GM06990 (cell line): ENCODE data around the gene LHX3.

Experiments
- DNase-seq: peaks from one replicate; pipeline ENCODE4 v3.0.0-alpha.2; 2011; ENCODE audit not compliant: insufficient read length; ENCODE audit errors: extremely low read depth
- H3K27me3 ChIP-seq: replicated peaks from 2 replicates; pipeline ENCODE4 v1.6.0; 2011; ENCODE audit warnings: low read length; ENCODE audit not compliant: control insufficient read depth, insufficient read depth
- H3K36me3 ChIP-seq: 2 replicates; pipeline ENCODE4 v1.5.1; 2011; ENCODE audit warnings: low read length; ENCODE audit not compliant: control insufficient read depth, insufficient read depth
- H3K4me3 ChIP-seq: replicated peaks from 2 replicates; pipeline ENCODE4 v1.5.1; 2011; ENCODE audit warnings: low read depth, mild to moderate bottlenecking, control low read depth, low read length
- TF ChIP-seq, protein P1 (sequence below): IDR thresholded peaks from 2 replicates; pipeline ENCODE4 v1.5.1; 2011; ENCODE audit warnings: low read length, control low read depth, mild to moderate bottlenecking, inconsistent platforms; ENCODE audit not compliant: insufficient read depth, poor library complexity, severe bottlenecking

LHX3 gene

DNA sequence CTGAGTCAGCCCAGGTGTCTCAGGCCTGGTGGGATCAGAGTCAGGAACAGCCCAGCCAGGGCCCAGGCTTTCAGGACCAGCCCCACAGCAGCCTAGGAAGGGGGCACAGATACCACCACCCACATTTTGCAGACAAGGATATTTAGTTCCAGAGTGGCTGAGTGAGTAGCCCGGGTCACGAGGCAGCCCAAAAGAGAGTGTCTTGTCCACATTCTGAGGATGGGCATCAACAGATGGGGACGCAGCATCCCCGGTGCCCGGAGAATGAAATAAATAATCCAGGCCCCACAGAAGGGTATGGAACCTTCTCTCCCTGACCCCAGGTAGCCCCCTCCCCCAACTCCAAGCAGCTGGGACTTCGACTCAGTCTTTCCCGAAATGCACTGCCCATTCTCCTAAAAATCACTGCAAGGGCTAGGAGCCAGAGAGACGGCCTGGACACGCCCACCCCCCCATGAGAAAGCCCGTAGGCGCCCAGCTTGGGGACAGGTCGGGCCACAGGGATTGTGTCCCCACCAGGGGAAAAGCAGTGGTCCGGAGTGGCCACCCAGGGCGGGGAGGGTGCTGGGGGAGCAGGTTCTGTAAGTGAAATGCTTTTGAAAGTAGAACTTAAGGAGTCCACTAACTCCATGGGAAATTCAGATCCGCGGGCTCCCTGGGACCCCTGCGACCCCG, 6.9 kb downstream of the LHX3 start:
- TF ChIP-seq, protein P1, sequence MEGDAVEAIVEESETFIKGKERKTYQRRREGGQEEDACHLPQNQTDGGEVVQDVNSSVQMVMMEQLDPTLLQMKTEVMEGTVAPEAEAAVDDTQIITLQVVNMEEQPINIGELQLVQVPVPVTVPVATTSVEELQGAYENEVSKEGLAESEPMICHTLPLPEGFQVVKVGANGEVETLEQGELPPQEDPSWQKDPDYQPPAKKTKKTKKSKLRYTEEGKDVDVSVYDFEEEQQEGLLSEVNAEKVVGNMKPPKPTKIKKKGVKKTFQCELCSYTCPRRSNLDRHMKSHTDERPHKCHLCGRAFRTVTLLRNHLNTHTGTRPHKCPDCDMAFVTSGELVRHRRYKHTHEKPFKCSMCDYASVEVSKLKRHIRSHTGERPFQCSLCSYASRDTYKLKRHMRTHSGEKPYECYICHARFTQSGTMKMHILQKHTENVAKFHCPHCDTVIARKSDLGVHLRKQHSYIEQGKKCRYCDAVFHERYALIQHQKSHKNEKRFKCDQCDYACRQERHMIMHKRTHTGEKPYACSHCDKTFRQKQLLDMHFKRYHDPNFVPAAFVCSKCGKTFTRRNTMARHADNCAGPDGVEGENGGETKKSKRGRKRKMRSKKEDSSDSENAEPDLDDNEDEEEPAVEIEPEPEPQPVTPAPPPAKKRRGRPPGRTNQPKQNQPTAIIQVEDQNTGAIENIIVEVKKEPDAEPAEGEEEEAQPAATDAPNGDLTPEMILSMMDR, result no peak
- no peaks in the 10 kb centered on the region; the same call in 1 of the 2 replicates for H3K27me3 ChIP-seq
- H3K4me3 ChIP-seq, result no peak overlapping the region
- DNase-seq, result no peak
- no peaks in the 10 kb centered on the region for H3K36me3 ChIP-seq

DNA sequence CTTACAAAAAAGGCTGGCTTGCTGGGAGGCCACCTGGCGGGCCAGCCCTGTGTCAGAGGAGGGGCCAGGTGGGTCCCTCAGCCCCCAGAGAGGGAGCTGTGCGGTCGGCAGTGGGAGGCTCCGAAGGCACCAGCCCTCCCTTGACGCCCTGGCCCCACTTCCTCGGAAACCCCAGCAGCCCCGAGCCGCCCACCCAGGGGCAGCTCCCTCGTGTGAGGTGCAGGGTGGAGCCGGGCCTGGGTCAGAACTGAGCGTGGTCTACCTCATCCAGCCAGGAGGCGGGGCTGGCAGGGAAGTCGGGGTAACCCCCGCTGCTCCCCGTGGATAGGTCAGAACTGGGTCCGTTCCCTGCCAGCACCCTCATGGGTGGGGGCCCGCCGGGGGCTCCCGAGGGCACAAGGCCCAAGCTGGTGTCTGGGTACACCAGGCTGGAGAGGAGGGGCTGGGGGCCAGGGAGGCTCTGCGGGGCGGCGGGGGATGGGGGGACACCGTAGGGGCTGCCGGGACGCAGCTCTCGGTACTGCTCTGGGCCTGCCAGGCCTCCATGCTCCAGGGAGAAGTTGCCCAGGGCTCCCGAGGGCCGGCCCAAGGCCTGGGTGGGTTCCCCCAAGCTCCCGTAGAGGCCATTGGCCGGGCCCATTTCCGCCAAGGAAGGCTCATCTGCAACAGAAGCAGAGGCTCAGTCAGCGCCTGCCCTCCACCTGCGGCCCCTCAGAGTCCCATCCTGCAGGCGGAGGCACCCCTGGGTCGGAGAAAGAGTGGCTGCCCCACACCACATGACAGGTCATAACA, 7.6 kb downstream of the LHX3 start:
- TF ChIP-seq, protein P1, result no peak
- DNase-seq, result no peak
- H3K27me3 ChIP-seq, result no peaks in the 10 kb centered on the region; the same call in 1 of the 2 replicates
- no peak overlapping the region for H3K4me3 ChIP-seq
- H3K36me3 ChIP-seq, result no peaks in the 10 kb centered on the region

DNA sequence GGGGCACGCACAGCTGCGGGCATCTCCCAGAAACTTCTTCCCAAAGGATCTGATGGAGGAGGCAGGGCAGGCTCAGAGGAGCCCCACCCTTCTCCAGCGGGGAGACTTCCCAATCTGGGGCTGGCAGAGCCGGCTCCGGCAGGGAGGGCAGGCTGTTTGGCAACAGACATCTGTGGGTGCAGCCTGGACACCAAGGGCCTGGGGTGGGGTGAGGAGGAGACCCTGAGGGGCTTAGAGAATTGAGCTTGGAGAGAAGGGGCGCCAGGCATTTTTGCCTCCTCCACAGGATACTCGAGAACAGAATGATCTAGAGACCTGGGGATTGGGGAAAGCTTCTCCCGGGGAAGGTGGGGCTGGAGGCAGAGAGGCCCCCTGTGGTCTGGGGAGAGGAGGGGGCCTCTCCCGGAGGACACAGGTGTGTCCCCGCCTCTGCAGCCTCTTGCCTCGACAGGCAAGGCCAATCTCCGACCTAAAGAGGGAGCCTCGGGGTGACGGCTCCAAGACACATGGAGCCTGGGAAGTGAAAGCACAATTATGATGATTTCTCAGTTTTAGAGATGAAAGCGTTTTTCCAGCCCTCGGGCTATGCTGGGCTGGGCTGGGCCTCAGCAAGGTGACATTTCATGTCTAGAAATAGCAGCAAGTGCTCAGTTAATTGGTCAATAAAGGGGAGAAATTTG, 8.4 kb downstream of the LHX3 start:
- no peak overlapping the region for H3K4me3 ChIP-seq
- H3K27me3 ChIP-seq, result no peaks in the 10 kb centered on the region; the same call in 1 of the 2 replicates
- no peaks in the 10 kb centered on the region for H3K36me3 ChIP-seq
- TF ChIP-seq, protein P1, result no peak
- no peak for DNase-seq

DNA sequence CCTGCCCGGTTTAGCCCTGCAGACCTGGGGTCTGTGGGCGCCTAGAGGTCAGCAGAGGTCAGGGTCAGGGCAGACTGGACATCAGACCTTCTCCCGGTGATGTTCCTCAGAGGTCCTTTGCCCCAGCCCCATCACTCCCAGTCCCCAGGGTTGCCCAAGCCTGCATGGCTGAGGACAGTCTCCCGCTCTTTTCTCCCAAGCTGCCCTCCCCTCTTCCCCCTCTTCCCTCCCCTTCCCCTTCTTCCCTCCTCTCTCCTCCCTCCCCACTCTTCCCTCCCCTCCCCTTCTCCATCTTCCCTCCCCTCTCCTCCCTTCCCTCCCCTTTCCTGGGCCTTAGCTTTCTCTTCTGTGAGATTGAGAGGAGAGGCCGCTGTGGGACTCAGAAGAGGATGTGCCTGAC, 10.4 kb downstream of the LHX3 start:
- TF ChIP-seq, protein P1, result no peak
- Histone ChIP-seq H3K36me3 (no peaks in the 10 kb centered on the region), H3K27me3 (no peaks in the 10 kb centered on the region; the same call in 1 of the 2 replicates), H3K4me3 (no peak overlapping the region)
- no peak for DNase-seq

DNA sequence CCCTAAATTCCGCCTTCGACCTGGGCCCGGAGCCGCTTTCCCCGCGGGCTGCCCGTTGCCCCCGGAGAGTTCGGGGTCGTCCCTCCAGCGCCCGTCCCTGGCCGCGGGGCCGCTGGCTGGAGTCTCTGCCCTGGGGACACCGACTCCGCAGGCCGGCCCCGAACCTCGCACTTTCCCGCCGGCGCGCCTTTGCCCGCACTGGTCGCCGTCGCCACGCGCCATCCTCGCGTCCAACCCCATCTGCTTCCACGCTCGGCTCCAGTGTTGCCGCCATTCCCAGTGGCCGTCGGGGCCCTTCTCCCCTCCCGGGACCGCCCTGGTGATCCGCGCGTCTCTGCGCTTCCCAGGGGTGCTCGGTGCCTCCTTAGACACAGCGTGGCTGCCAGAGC, 11.0 kb downstream of the LHX3 start:
- no peak for DNase-seq
- TF ChIP-seq, protein P1, result no peak
- Histone ChIP-seq H3K36me3 (no peaks in the 10 kb centered on the region), H3K27me3 (no peaks in the 10 kb centered on the region; the same call in 1 of the 2 replicates), H3K4me3 (no peak overlapping the region)
